Measurements from ENCODE around the gene RNF19B. TPM values are rescaled to one million over a fixed set of nuclear protein-coding genes. Genes with fewer than 3 reads are reported as not detected.

Gene RNF19B
- total RNA-seq, 1 donor from 2014 or later: 18.8 TPM

- H3K9me3 Mint-ChIP-seq (ENCODE audit: unreplicated experiment): no peaks in the 10 kb centered on the region
- no peak for DNase-seq (ENCODE audit: low spot score)
- peaks cover 3% of the 10 kb centered on the region for H3K36me3 Mint-ChIP-seq (ENCODE audit: low read depth, unreplicated experiment)
- H3K4me3 Mint-ChIP-seq (ENCODE audit: unreplicated experiment): no peak overlapping the region
- H3K27me3 Mint-ChIP-seq (ENCODE audit: unreplicated experiment): peaks cover 4% of the 10 kb centered on the region
- no peak overlapping the region for H3K27ac Mint-ChIP-seq (ENCODE audit: unreplicated experiment)
- TF ChIP-seq CTCF (IDR thresholded peaks at IDR 0.05; ENCODE audit: unreplicated experiment): no peak
- peaks cover 24% of the 10 kb centered on the region for H3K4me1 Mint-ChIP-seq (ENCODE audit: unreplicated experiment)
These were observed 4.3 kb downstream of the RNF19B start for GRCh38 chr1:32960342-32960741.

GRCh38 chr1:32958827-32959226 lies 5.8 kb downstream of the RNF19B start:
- H3K9me3 Mint-ChIP-seq (ENCODE audit: unreplicated experiment): no peaks in the 10 kb centered on the region
- H3K27ac Mint-ChIP-seq (ENCODE audit: unreplicated experiment): no peak overlapping the region
- no peaks in the 10 kb centered on the region for H3K36me3 Mint-ChIP-seq (ENCODE audit: low read depth, unreplicated experiment)

GRCh38 chr1:32957017-32957416 lies 7.6 kb downstream of the RNF19B start:
- no peak overlapping the region for H3K27ac Mint-ChIP-seq (ENCODE audit: unreplicated experiment)
- no peaks in the 10 kb centered on the region for H3K27me3 Mint-ChIP-seq (ENCODE audit: unreplicated experiment)
- no peak overlapping the region for H3K4me3 Mint-ChIP-seq (ENCODE audit: unreplicated experiment)
- no peak for DNase-seq (ENCODE audit: low spot score)
- no peaks in the 10 kb centered on the region for H3K36me3 Mint-ChIP-seq (ENCODE audit: low read depth, unreplicated experiment)
- no peaks in the 10 kb centered on the region for H3K9me3 Mint-ChIP-seq (ENCODE audit: unreplicated experiment)
- no peak for TF ChIP-seq CTCF (IDR thresholded peaks at IDR 0.05; ENCODE audit: unreplicated experiment)
- peaks cover 9% of the 10 kb centered on the region for H3K4me1 Mint-ChIP-seq (ENCODE audit: unreplicated experiment)

More at GRCh38 chr1:32958827-32959226, 5.8 kb downstream of the RNF19B start:
- Mint-ChIP-seq H3K4me1 (ENCODE audit: unreplicated experiment) (peaks cover 22% of the 10 kb centered on the region), H3K4me3 (ENCODE audit: unreplicated experiment) (no peak overlapping the region), H3K27me3 (ENCODE audit: unreplicated experiment) (peaks cover 2% of the 10 kb centered on the region)
- no peak for TF ChIP-seq CTCF (IDR thresholded peaks at IDR 0.05; ENCODE audit: unreplicated experiment)
- DNase-seq (ENCODE audit: low spot score): no peak

- Mint-ChIP-seq H3K4me1 (ENCODE audit: unreplicated experiment) (peaks cover 5% of the 10 kb centered on the region), H3K4me3 (ENCODE audit: unreplicated experiment) (no peak overlapping the region), H3K27me3 (ENCODE audit: unreplicated experiment) (no peaks in the 10 kb centered on the region), H3K27ac (ENCODE audit: unreplicated experiment) (no peak overlapping the region), H3K36me3 (ENCODE audit: low read depth, unreplicated experiment) (no peaks in the 10 kb centered on the region), H3K9me3 (ENCODE audit: unreplicated experiment) (no peaks in the 10 kb centered on the region)
- no peak for DNase-seq (ENCODE audit: low spot score)
- TF ChIP-seq CTCF (IDR thresholded peaks at IDR 0.05; ENCODE audit: unreplicated experiment): no peak
These were observed 10.4 kb downstream of the RNF19B start for GRCh38 chr1:32954168-32954567.

- no peaks in the 10 kb centered on the region for H3K36me3 Mint-ChIP-seq (ENCODE audit: low read depth, unreplicated experiment)
- DNase-seq (ENCODE audit: low spot score): no peak
- H3K27me3 Mint-ChIP-seq (ENCODE audit: unreplicated experiment): no peaks in the 10 kb centered on the region
- no peaks in the 10 kb centered on the region for H3K4me1 Mint-ChIP-seq (ENCODE audit: unreplicated experiment)
- no peak overlapping the region for H3K27ac Mint-ChIP-seq (ENCODE audit: unreplicated experiment)
- no peaks in the 10 kb centered on the region for H3K9me3 Mint-ChIP-seq (ENCODE audit: unreplicated experiment)
- no peak overlapping the region for H3K4me3 Mint-ChIP-seq (ENCODE audit: unreplicated experiment)
- no peak for TF ChIP-seq CTCF (IDR thresholded peaks at IDR 0.05; ENCODE audit: unreplicated experiment)
These were observed 11.1 kb downstream of the RNF19B start for GRCh38 chr1:32953495-32953894.

All from endothelial cell (in vitro differentiated cells).